Sigmoid colon (tissue), 7 donors: ENCODE results near the gene MCIDAS. TPM values are rescaled to one million over a fixed set of nuclear protein-coding genes. Genes with fewer than 3 reads are reported as not detected.

ENCODE experiments used
- polyA plus RNA-seq, 3 donors: library from polyadenylated mRNA; stranded (reverse); fragments of 200-250 nt; gene quantifications; one replicate each; pipeline ENCODE4 v1.2.3, GENCODE V29; 2013
- small RNA-seq, 3 donors: library from RNA; depleted of rRNA; stranded (forward); fragments of <200 nt; gene quantifications; one replicate each; pipeline ENCODE3, GENCODE V24; 2016
- total RNA-seq, 4 donors: library from RNA; depleted of rRNA; stranded (reverse); fragments of >200 nt; gene quantifications; one replicate each; pipeline ENCODE4 v1.1.0, GENCODE V29; 2016
- donor health status: healthy with polysubstance abuse.
- donor health status: Bipolar disorder and iron deficiency.
- donor health status: healthy.

MCIDAS gene
- total and polyA plus RNA-seq, 7 donors: 0.15 to 3.6 TPM; not detected in 5

Small RNA genes lying within 50 kb of the gene (small RNA-seq; reads per million reads assigned to genes)
- gene MIR449A (0 to 0.54 (median 0) reads per million in 3 donors), gene MIR449B (0 reads per million in 3 donors), gene MIR449C (0 reads per million in 3 donors)

Other genes starting within 250 kb of the MCIDAS start
- not detected for gene ESM1, start 241.7 kb downstream of the MCIDAS start, total RNA-seq
- gene ESM1, start 241.7 kb downstream of the MCIDAS start, polyA plus RNA-seq: under 1 TPM in 1 of 3 donors, not detected in 2; 0.26 TPM
- gene GZMK, start 203.1 kb downstream of the MCIDAS start, total RNA-seq: under 1 TPM in 3 of 4 donors, not detected in 1; 0.36 to 0.99 (median 0.83) TPM
- gene GZMK, start 203.1 kb downstream of the MCIDAS start, polyA plus RNA-seq: 1 to 10 TPM in 2 of 3 donors, not detected in 1; 1.4 to 6.6 TPM
- 1 to 10 TPM in 1 of 4 donors, not detected in 3; 1.1 TPM for gene GZMA, start 124.7 kb downstream of the MCIDAS start, total RNA-seq
- gene GZMA, start 124.7 kb downstream of the MCIDAS start, polyA plus RNA-seq: 10 to 100 TPM in 1 of 3 donors, 1 to 10 TPM in 2; 4.2 to 15.0 (median 8.0) TPM
- gene GPX8, start 67.1 kb downstream of the MCIDAS start, total RNA-seq: 10 to 100 TPM; 14.2 to 20.8 (median 16.2) TPM
- gene GPX8, start 67.1 kb downstream of the MCIDAS start, polyA plus RNA-seq: 1 to 10 TPM; 1.8 to 8.9 (median 7.2) TPM
- gene CDC20B, start 54.1 kb downstream of the MCIDAS start, total RNA-seq: not detected
- not detected for gene CDC20B, start 54.1 kb downstream of the MCIDAS start, polyA plus RNA-seq
- not detected for gene CCNO, start 6.3 kb upstream of the MCIDAS start, total RNA-seq
- 1 to 10 TPM in 1 of 3 donors, not detected in 2; 2.0 TPM for gene CCNO, start 6.3 kb upstream of the MCIDAS start, polyA plus RNA-seq
- gene DHX29, start 80.4 kb upstream of the MCIDAS start, total RNA-seq: 10 to 100 TPM; 28.8 to 34.2 (median 31.9) TPM
- gene DHX29, start 80.4 kb upstream of the MCIDAS start, polyA plus RNA-seq: 10 to 100 TPM in 1 of 3 donors, 1 to 10 TPM in 2; 7.6 to 11.4 (median 9.0) TPM
- 10 to 100 TPM; 59.0 to 76.7 (median 66.6) TPM for gene MTREX, start 80.7 kb upstream of the MCIDAS start, total RNA-seq
- 10 to 100 TPM; 11.3 to 20.6 (median 15.0) TPM for gene MTREX, start 80.7 kb upstream of the MCIDAS start, polyA plus RNA-seq